HepG2 (cell line): ENCODE results near the gene MORN5. TPM values are rescaled to one million over a fixed set of nuclear protein-coding genes. Genes with fewer than 3 reads are reported as not detected.
A peak's percentile ranks its signal among the peaks of the same experiment; 100 is the strongest.

ENCODE experiments used
- ARID5B ChIP-seq: IDR thresholded peaks from 2 replicates; pipeline ENCODE4 v1.4.0; 2020; ENCODE audit warnings: mild to moderate bottlenecking, missing genetic modification reagents
- CHD4 ChIP-seq: fragments of 200-600 bp; sonication (generic); IDR thresholded peaks from 2 replicates; pipeline ENCODE4 v1.7.0; 2017; ENCODE audit warnings: mild to moderate bottlenecking, low read length, borderline replicate concordance
- FOXA3 ChIP-seq: IDR thresholded peaks from 2 replicates; pipeline ENCODE4 v1.6.1; 2016; ENCODE audit warnings: missing genetic modification reagents, missing compliant biosample characterization
- HNF1A ChIP-seq, 2 experiments: sonication (generic) in 1 of 2; formaldehyde crosslinking in 1 of 2; IDR thresholded peaks; 2 replicates each; pipeline versions ENCODE4 v1.4.0 to v1.6.1; 2016 to 2020; ENCODE audit warnings: borderline replicate concordance in 1 of 2, low read depth in 1 of 2, mild to moderate bottlenecking in 1 of 2, missing genetic modification reagents in 1 of 2
- HNRNPLL ChIP-seq: fragments of 200-400 bp; formaldehyde crosslinking; IDR thresholded peaks from 2 replicates; pipeline ENCODE4 v1.6.1; 2017; ENCODE audit warnings: mild to moderate bottlenecking, low read depth, low read length; ENCODE audit not compliant: poor library complexity, severe bottlenecking
- KDM6A ChIP-seq: IDR thresholded peaks from 2 replicates; pipeline ENCODE4 v1.6.1; 2016; ENCODE audit warnings: low read depth
- SPEN ChIP-seq: sonication (generic); formaldehyde crosslinking; IDR thresholded peaks from 2 replicates; pipeline ENCODE4 v1.5.1; 2020; ENCODE audit warnings: low read depth, mild to moderate bottlenecking, missing genetic modification reagents
- TCF12 ChIP-seq, 2 experiments: fragments of 450-650 bp in 1 of 2; sonication (generic) in 1 of 2; formaldehyde crosslinking in 1 of 2; IDR thresholded peaks; 2 replicates each; pipeline versions ENCODE4 v1.6.1 to v1.8.0; 2017 to 2022; ENCODE audit warnings: antibody characterized with exemption in 1 of 2, mild to moderate bottlenecking in 1 of 2, missing genetic modification reagents in 1 of 2, moderate library complexity in 1 of 2
- ZBTB4 ChIP-seq: sonication (generic); formaldehyde crosslinking; IDR thresholded peaks from 2 replicates; pipeline ENCODE4 v1.4.0; 2020; ENCODE audit warnings: missing genetic modification reagents, mild to moderate bottlenecking, borderline replicate concordance
- ZBTB43 ChIP-seq: sonication (generic); formaldehyde crosslinking; conservative IDR thresholded peaks from 2 replicates; pipeline ENCODE4 v1.4.0; 2020; ENCODE audit warnings: missing genetic modification reagents
- ZNF607 ChIP-seq: sonication (generic); formaldehyde crosslinking; IDR thresholded peaks from 2 replicates; pipeline ENCODE4 v1.5.1; 2020; ENCODE audit warnings: missing genetic modification reagents, mild to moderate bottlenecking, borderline replicate concordance
- ZNF83 ChIP-seq: sonication (generic); formaldehyde crosslinking; IDR thresholded peaks from 2 replicates; pipeline ENCODE4 v1.4.0; 2020; ENCODE audit warnings: missing genetic modification reagents, mild to moderate bottlenecking, borderline replicate concordance
- polyA plus RNA-seq, 8 experiments: library from polyadenylated mRNA; depleted of rRNA in 3 of 8; stranded (reverse) in 7 of 8; unstranded in 1 of 8; fragments of >200 nt; fragmentation: Illumina TruSeq in 4 of 8; extraction: Trizol in 4 of 8; gene quantifications; 2 replicates each; pipeline versions ENCODE4 v1.2.1 to v1.2.3, GENCODE V29; 2011 to 2016; ENCODE audit warnings: low read depth in 4 of 8, missing spikeins in 1 of 8, mixed read lengths in 1 of 8; ENCODE audit not compliant: insufficient read depth in 1 of 8
- total RNA-seq, 5 experiments: library from RNA; depleted of rRNA; stranded (reverse); fragments of >200 nt; fragmentation: Illumina TruSeq; extraction: Trizol; gene quantifications; 2 replicates each; pipeline ENCODE4 v1.2.3, GENCODE V29; 2016; ENCODE audit warnings: low read depth in 1 of 5

The MORN5 gene
- total and polyA plus RNA-seq, 2 of the 13 experiments (the other 11 are each of a cell fraction or from before 2014, with no cell fraction given) = not detected

- no peak for TF ChIP-seq TCF12 (IDR thresholded peaks at IDR 0.05)
- no peak for TF ChIP-seq TCF12 (CRISPR knock-in tag; IDR thresholded peaks at IDR 0.05)
- TF ChIP-seq FOXA3 (CRISPR knock-in tag) = peak; percentile 39; the same call in 1 of the 2 replicates
- TF ChIP-seq KDM6A = 0 out of 2 replicates have a peak, but pooled peaks have one; percentile 32
- TF ChIP-seq CHD4 = 0 out of 2 replicates have a peak, but pooled peaks have one; percentile 61
- TF ChIP-seq HNF1A (IDR thresholded peaks at IDR 0.05; ENCODE audit: low read depth) = peak; percentile 63; the same call in 1 of the 2 replicates
- TF ChIP-seq HNF1A (CRISPR knock-in tag; IDR thresholded peaks at IDR 0.05; ENCODE audit: borderline replicate concordance) = peak; percentile 35; the same call in 1 of the 2 replicates
- 0 out of 2 replicates have a peak, but pooled peaks have one; percentile 18 for TF ChIP-seq ZBTB43 (CRISPR knock-in tag)
- TF ChIP-seq ZNF83 (CRISPR knock-in tag) = no peak
- TF ChIP-seq ARID5B (CRISPR knock-in tag) = peak; percentile 58; the same call in 1 of the 2 replicates
- TF ChIP-seq SPEN (CRISPR knock-in tag) = no peak
- no peak for TF ChIP-seq ZBTB4 (CRISPR knock-in tag)
- no peak for TF ChIP-seq ZNF607 (CRISPR knock-in tag)
- no peak for TF ChIP-seq HNRNPLL
These were observed 19.1 kb upstream of the MORN5 start (continued) for GRCh38 chr9:122140368-122141193.
